OCI-LY1 (cell line): Measurements from ENCODE around the gene SMARCD2.

Source experiments
- EZH2 ChIP-seq: fragments of 200-600 bp; sonication (generic), shearing (Covaris generic); IDR thresholded peaks from 2 replicates; pipeline ENCODE4 v1.8.0; 2017; ENCODE audit warnings: borderline replicate concordance, mixed run types, mild to moderate bottlenecking, antibody characterized with exemption, low read length, moderate library complexity, mixed read lengths
- TF ChIP-seq, protein P1 (sequence below): fragments of 200-600 bp; sonication (generic), shearing (Covaris generic); IDR thresholded peaks from 2 replicates; pipeline ENCODE4 v1.5.1; 2017; ENCODE audit warnings: mild to moderate bottlenecking, antibody characterized with exemption, low read length, moderate library complexity, mixed read lengths

DNA sequence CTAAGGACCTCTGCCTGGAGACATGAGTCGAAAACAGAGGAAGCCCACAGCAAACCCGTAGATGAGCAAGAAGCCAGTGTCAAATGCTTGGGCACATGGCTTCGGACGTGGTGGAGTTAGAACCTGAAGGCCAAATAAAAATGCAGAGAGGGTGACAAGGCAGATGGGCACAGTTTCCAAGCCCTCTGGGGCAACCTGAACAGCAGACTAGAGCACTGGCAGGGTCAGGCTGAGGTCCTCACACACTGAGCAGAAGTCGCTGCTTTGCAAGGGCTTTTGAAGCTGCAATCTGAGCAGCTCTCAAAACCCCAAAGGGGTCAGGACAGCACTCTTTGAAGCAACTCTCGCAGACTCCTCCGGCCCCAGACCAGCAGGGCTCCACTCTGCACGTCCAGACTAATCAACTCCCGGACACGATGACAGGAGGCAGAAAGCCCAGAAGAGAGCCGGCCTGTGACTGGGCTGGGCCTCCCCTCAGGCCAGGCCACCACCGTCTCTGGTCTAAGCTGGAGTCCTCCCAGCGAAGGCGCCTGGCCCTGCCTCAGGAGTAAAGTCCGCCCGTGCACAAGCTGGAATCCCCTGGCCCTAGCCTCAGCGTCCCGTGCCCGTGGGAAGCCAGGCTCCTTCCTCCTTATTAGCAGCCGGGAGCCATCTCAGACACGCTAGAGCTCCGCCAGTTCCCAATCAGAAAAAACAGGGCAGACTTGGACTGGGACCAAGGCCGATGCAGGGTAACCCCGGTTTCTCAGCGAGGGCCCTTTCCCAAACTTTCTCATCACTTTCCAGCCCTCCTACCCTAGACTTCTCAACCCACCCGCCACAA, 924 bp downstream of the SMARCD2 start:
- TF ChIP-seq EZH2, result no peak
- TF ChIP-seq, protein P1, sequence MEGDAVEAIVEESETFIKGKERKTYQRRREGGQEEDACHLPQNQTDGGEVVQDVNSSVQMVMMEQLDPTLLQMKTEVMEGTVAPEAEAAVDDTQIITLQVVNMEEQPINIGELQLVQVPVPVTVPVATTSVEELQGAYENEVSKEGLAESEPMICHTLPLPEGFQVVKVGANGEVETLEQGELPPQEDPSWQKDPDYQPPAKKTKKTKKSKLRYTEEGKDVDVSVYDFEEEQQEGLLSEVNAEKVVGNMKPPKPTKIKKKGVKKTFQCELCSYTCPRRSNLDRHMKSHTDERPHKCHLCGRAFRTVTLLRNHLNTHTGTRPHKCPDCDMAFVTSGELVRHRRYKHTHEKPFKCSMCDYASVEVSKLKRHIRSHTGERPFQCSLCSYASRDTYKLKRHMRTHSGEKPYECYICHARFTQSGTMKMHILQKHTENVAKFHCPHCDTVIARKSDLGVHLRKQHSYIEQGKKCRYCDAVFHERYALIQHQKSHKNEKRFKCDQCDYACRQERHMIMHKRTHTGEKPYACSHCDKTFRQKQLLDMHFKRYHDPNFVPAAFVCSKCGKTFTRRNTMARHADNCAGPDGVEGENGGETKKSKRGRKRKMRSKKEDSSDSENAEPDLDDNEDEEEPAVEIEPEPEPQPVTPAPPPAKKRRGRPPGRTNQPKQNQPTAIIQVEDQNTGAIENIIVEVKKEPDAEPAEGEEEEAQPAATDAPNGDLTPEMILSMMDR, result no peak
